MCF 10A (cell line): ENCODE results near the gene LAMP5. TPM values are rescaled to one million over a fixed set of nuclear protein-coding genes. Genes with fewer than 3 reads are reported as not detected.
A peak's percentile ranks its signal among the peaks of the same experiment; 100 is the strongest.

Experiments used
- BruUV-seq: library from RNA; stranded (reverse); fragments of 400-500 nt; replicated peaks from 2 replicates; lab custom pipeline; 2021; lab: Mats Ljungman, UMichigan
- CTCF ChIA-PET: fragments of 300-600 bp; sonication (Branson Sonifier 250); formaldehyde crosslinking; extraction: SDS; loops from one replicate; lab custom pipeline; 2021; ENCODE audit warnings: antibody characterized with exemption, inconsistent platforms; lab: Yijun Ruan, JAX
- POLR2A ChIA-PET: fragments of 300-600, 350-650 bp; sonication (Branson Sonifier 250); formaldehyde crosslinking; extraction: SDS; loops from one replicate; lab custom pipeline; 2020; ENCODE audit warnings: antibody characterized with exemption, inconsistent platforms; lab: Yijun Ruan, JAX
- DNase-seq: peaks from one replicate; pipeline ENCODE4 v3.0.0-alpha.2; 2018; ENCODE audit not compliant: unreplicated experiment
- H3K27ac Mint-ChIP-seq: one replicate; pipeline ENCODE4 v1.8.0; 2022; ENCODE audit warnings: mild to moderate bottlenecking, low read depth, mixed read lengths; ENCODE audit not compliant: unreplicated experiment
- H3K27me3 Mint-ChIP-seq: one replicate; pipeline ENCODE4 v1.8.0; 2022; ENCODE audit warnings: mixed read lengths; ENCODE audit not compliant: insufficient read depth, unreplicated experiment
- H3K36me3 Mint-ChIP-seq: one replicate; pipeline ENCODE4 v1.8.0; 2022; ENCODE audit warnings: mild to moderate bottlenecking, moderate library complexity, mixed read lengths; ENCODE audit not compliant: insufficient read depth, unreplicated experiment
- H3K4me1 Mint-ChIP-seq: one replicate; pipeline ENCODE4 v1.8.0; 2022; ENCODE audit warnings: mixed read lengths; ENCODE audit not compliant: insufficient read depth, unreplicated experiment
- H3K4me3 Mint-ChIP-seq: one replicate; pipeline ENCODE4 v1.8.0; 2022; ENCODE audit warnings: mild to moderate bottlenecking, moderate library complexity, mixed read lengths; ENCODE audit not compliant: unreplicated experiment
- H3K9me3 Mint-ChIP-seq: one replicate; pipeline ENCODE4 v1.8.0; 2022; ENCODE audit warnings: mixed read lengths; ENCODE audit not compliant: unreplicated experiment
- CTCF ChIP-seq: fragments of 200-600 bp; IDR thresholded peaks from one replicate; pipeline ENCODE4 v1.8.0; 2022; ENCODE audit warnings: antibody characterized with exemption, mild to moderate bottlenecking; ENCODE audit not compliant: unreplicated experiment
- intact Hi-C: fragments of 100-400 bp; cut with micrococcal nuclease; formaldehyde crosslinking; loops from 2 replicates; pipeline ENCODE4 v1.14.1; 2022
- total RNA-seq: library from RNA; stranded (reverse); gene quantifications from 2 replicates; pipeline ENCODE4 v1.2.3, GENCODE V29; 2022

The LAMP5 gene
- total RNA-seq, 1 experiment from 2014 or later, result not detected

GRCh38 chr20:9555781-9556180 lies 41.4 kb downstream of the LAMP5 start:
- H3K27ac Mint-ChIP-seq, result no peak overlapping the region
- peak; percentile 40 for DNase-seq
- no TSS peak for BruUV-seq

GRCh38 chr20:9557411-9557810 lies 43.0 kb downstream of the LAMP5 start:
- Mint-ChIP-seq H3K4me1 (no peaks in the 10 kb centered on the region), H3K4me3 (no peak overlapping the region), H3K36me3 (no peaks in the 10 kb centered on the region), H3K9me3 (peaks cover 7% of the 10 kb centered on the region), H3K27me3 (no peaks in the 10 kb centered on the region), H3K27ac (no peak overlapping the region)
- intact Hi-C loops, result no loop called here
- no peak for TF ChIP-seq CTCF
- ChIA-PET CTCF (interaction anchor here (0.6 to 1.6 kb wide), 5 partner anchors 48 to 677 kb away, joined by 3 to 5 read pairs (median 3); no protein-coding TSS in a partner anchor), POLR2A (no interaction called here)
- DNase-seq, result no peak
- BruUV-seq, result no TSS peak

More at GRCh38 chr20:9555781-9556180, 41.4 kb downstream of the LAMP5 start:
- CTCF ChIA-PET, result interaction anchor here (1.0 kb wide), 1 partner anchor 54 kb away, joined by 3 read pairs; no protein-coding TSS in a partner anchor
- POLR2A ChIA-PET, result no interaction called here
- Mint-ChIP-seq H3K9me3 (peaks cover 7% of the 10 kb centered on the region), H3K4me3 (no peak overlapping the region), H3K4me1 (no peaks in the 10 kb centered on the region), H3K27me3 (no peaks in the 10 kb centered on the region), H3K36me3 (no peaks in the 10 kb centered on the region)
- intact Hi-C loops, result no loop called here
- no peak for TF ChIP-seq CTCF

- peaks cover 8% of the 10 kb centered on the region for H3K9me3 Mint-ChIP-seq
- CTCF ChIA-PET, result interaction anchor here (0.5 to 1.3 kb wide), 3 partner anchors 44 to 566 kb away, joined by 3 to 5 read pairs (median 3); no protein-coding TSS in a partner anchor
- BruUV-seq, result no TSS peak
Observed at GRCh38 chr20:9565910-9566550, 51.6 kb downstream of the LAMP5 start.

GRCh38 chr20:9566977-9567376 lies 52.6 kb downstream of the LAMP5 start:
- Mint-ChIP-seq H3K4me1 (no peaks in the 10 kb centered on the region), H3K36me3 (no peaks in the 10 kb centered on the region), H3K9me3 (peaks cover 8% of the 10 kb centered on the region), H3K27me3 (no peaks in the 10 kb centered on the region), H3K4me3 (no peak overlapping the region), H3K27ac (no peak overlapping the region)
- no peak for TF ChIP-seq CTCF
- no peak for DNase-seq
- ChIA-PET CTCF (interaction anchor here (1.0 to 1.3 kb wide), 2 partner anchors 43 to 159 kb away, joined by 3 to 5 read pairs; no protein-coding TSS in a partner anchor), POLR2A (no interaction called here)
- BruUV-seq, result no TSS peak
- intact Hi-C loops, result no loop called here

More at GRCh38 chr20:9565910-9566550, 51.6 kb downstream of the LAMP5 start:
- intact Hi-C loops, result no loop called here
- no peak for DNase-seq
- no peaks in the 10 kb centered on the region for H3K36me3 Mint-ChIP-seq
- POLR2A ChIA-PET, result no interaction called here
- no peak overlapping the region for H3K27ac Mint-ChIP-seq
- H3K4me1 Mint-ChIP-seq, result no peaks in the 10 kb centered on the region
- no peak for TF ChIP-seq CTCF
- no peak overlapping the region for H3K4me3 Mint-ChIP-seq
- H3K27me3 Mint-ChIP-seq, result no peaks in the 10 kb centered on the region
